ENCODE measurements around the gene CCDC134.
A peak's percentile ranks its signal among the peaks of the same experiment; 100 is the strongest.

The CCDC134 gene

DNA sequence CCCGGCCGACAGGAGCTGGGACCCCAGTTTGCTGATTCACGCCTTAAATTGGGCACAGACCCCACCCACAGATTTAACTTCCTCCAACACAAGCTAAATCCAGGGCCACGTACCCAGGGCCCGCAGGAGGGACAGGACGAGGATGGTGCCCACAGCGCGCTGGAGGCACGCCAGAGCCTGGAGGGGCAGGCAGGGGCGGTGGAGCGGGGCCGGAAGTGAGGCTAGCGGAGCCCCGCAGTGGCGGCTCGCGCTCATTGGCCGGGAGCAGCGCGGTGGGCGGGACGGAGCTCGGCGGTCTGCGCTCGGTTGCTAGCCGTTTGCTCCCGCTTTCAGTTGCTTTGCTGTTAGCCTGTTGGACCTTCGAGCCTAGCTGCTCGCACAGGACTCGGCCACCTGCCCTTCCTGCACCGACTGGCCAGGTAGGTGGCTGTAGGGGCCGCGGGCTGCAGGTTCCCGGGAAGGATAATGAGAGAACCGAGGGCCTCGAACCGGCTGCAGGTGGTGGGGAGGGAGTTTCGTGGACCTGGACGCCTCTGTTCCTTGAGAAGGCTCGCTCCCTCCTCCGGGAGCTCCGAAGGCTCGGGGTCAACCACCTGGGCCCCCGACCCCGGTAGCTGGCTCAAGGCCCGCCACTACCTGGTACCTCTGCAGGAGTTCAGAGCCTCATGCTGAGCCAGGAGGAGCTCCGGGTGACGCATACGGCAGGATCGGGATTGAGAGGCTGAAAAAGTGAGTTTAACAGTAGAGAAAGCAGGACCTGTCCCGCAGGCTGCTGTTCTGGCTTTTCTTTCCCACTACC, at the start of gene CCDC134:
TSS of gene CCDC134 (plus strand) at position 332 of the 799 bp plus-strand sequence. CDS start 8,212 bp downstream, outside the sequence.
- peak; percentile 77 to 82 (median 78) for DNase-seq (ENCODE audit: low read depth in 3 of 3, low spot score in 1 of 3)

GRCh38 chr22:41752011-41752970, 48.2 kb upstream of the CCDC134 start:
- DNase-seq (ENCODE audit: low read depth in 3 of 3, low spot score in 1 of 3), result no peak

DNA sequence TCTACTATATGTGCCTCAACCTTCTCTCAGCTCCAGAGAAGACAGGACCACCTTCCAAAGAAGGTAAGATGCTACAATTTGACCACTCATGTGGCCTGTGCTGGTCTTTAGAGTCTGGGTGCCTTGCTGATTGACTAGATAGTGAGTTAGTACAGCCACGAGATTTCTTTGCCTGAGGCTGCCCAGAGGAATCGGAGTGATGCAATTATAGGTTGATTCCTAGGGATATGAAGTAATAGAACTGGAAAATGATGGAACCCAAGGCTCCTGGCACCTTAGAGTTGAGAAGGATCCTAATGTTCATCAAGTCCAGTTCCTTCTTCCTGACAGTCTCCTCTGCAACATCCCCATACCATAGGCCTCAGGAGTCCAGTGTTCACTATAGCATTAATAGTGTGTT, 46.5 kb upstream of the CCDC134 start:
- DNase-seq (ENCODE audit: low read depth in 3 of 3, low spot score in 1 of 3), result no peak

DNA sequence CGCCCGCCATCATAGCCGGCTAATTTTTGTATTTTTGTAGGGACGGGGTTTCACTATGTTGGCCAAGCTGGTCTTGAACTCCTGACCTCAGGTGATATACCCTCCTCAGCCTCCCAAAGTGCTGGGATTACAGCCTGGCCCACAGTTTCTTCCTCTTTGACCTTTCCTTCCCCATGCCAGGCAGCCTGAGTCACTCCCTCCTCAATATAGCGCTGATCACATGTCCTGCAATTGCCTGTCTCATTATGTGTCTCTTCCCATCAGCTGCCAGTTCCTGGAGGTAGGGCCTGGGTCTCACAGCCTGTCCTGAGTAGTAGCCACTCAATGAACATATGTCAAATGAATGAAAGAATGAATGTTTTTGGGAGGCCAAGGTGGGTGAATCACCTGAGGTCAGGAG, 43.0 kb upstream of the CCDC134 start:
- DNase-seq (ENCODE audit: low read depth in 3 of 3, low spot score in 1 of 3), result no peak

- no peak for DNase-seq (ENCODE audit: low read depth in 3 of 3, low spot score in 1 of 3)
Measured at GRCh38 chr22:41758231-41758630, 42.2 kb upstream of the CCDC134 start.

DNA sequence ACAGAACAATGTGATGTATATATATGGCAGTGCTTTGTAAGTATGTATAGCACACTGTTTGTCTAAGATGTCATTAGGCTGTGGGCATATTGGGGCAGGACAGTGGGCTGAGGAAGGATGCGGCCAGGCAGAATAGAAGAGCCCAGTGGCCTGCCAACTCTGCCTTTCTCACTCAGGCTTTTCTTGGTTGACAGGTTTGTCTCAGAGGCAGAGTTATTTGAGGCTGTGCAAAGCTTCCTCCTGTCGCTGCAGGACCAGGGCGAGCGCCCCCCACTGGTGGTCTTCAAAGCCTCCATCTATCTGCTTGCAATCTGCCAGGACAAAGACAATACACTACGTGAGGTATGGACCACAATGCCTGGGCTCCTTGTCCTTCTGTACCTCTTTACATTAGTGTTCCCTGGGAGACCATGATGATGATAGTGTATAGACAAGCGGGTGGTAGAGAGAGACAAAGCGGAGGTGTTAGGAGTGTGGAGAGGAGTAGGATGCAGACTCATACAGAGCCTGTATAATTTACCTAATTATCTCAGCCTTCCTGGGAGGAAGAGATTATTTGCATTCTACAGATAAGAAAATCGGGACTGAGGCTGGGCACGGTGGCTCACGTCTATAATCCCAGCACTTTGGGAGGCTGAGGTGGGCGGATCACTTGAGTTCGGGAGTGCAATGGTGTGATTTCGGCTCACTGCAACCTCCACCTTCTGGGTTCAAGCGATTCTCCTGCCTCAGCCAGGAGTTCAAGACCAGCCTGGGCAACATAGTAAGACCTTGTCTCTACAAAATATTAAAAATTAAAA, 37.3 kb upstream of the CCDC134 start:
- no peak for DNase-seq (ENCODE audit: low read depth in 3 of 3, low spot score in 1 of 3)

DNA sequence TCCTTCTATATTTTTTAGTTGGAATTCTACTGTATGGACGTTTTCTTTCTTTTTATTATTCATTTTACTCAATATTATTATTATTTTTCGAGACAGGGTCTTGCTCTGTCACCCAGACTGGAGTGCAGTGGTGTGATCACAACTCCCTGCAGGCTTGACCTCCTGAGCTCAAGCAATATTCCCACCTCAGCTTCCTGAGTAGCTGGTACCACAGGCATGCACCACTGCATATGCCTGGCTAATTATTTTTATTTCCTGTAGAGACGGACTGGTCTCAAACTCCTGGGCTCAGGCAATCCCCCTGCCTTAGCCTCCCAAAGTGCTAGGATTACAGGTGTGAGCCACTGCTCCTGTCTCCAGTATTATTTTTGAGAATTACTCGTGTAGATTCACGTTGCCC, 34.0 kb upstream of the CCDC134 start:
- no peak for DNase-seq (ENCODE audit: low read depth in 3 of 3, low spot score in 1 of 3)

DNA sequence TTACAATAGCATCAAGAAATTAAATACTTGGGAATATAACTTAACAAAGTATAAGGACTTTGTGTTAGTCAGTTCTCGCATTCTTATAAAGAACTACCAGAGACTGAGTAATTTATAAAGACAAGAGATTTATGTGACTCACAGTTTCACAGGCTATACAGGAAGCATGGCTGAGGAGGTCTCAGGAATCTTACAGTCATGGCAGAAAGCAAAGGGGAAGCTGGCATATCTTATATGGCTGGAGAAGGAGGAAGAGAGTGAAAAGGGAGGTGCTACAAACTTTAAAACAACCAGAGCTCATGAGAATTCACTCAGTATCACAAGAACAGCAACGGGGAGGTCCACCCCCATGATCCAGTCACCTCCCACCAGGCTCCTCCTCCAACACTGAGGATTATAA, 32.0 kb upstream of the CCDC134 start:
- DNase-seq (ENCODE audit: low read depth in 3 of 3, low spot score in 1 of 3), result no peak

DNA sequence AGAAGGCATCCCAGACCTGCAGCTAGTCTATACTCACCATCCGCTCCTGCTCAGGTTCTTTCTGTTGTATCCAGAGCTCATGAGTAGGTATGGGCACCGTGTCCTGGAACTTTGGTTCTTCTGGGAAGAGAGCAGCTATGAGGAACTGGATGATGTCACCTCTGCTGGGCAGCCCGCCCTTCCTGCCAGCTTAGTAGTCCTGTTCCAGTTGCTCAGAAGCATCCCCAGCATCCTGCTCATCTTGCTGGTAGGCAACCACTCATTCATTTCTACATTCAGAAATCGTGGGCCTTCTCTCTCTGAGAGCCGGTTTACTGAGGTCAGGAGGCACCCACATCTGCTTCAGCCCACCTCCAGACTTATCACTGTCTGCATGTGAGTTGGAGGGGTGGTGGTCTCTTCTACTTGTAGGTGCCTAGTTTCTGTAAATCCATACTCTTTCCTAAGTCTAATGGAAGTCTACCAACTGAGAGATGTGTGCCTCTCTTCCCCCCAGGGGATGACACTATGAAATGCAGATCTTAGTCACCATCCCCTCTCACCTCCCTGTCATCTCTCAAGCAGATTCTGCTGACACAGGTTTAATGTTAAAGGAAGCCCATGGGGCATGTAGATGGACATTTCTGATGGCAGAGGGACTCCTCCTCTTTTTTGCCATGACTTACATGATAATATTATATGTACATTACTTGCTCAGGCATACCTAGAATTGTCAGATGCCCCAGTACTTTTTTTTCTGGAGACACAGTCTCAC, 29.6 kb upstream of the CCDC134 start:
- no peak for DNase-seq (ENCODE audit: low read depth in 3 of 3, low spot score in 1 of 3)

- DNase-seq (ENCODE audit: low read depth in 3 of 3, low spot score in 1 of 3), result no peak
Measured at GRCh38 chr22:41772198-41772597, 28.3 kb upstream of the CCDC134 start.

DNA sequence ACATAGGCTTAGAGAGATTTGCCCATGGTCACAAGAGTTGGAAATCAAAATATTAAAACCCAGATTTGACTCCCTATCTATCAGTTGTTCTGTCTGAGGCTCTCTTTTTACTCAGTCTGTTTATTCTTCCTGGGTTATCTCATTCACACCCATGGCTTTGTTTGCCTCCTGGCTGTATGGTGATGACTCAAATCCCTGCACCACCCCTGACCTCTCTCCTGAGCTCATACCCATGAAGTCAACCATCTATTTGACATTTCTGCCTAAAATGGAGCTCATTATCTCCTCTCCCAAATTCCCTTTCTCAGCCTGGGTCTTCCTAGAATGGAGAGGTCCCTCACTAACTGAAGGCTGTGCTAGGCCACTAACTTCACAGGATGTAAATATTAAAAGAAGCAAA, 27.8 kb upstream of the CCDC134 start:
- DNase-seq (ENCODE audit: low read depth in 3 of 3, low spot score in 1 of 3), result no peak

- no peak for DNase-seq (ENCODE audit: low read depth in 3 of 3, low spot score in 1 of 3)
Measured at GRCh38 chr22:41775338-41775737, 25.1 kb upstream of the CCDC134 start.

DNA sequence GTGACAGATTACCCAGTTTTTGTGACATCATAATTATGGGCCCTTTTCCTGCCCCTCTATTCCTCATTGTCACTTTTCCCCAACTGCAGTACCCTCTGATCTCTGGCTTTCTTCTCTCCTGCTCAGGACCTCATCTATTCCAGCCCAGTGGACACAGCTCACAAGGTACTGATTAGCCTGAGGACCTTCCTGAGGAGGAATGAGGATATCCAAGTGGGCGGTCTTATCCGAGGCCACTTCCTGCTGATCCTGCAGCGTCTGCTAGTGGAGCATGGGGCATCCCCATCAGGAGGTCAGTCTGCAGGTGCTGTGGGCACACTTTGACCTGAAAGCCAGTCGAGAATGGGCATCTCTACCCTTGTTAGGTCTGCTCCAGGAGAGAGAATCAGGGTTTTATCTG, 24.5 kb upstream of the CCDC134 start:
- no peak for DNase-seq (ENCODE audit: low read depth in 3 of 3, low spot score in 1 of 3)

DNA sequence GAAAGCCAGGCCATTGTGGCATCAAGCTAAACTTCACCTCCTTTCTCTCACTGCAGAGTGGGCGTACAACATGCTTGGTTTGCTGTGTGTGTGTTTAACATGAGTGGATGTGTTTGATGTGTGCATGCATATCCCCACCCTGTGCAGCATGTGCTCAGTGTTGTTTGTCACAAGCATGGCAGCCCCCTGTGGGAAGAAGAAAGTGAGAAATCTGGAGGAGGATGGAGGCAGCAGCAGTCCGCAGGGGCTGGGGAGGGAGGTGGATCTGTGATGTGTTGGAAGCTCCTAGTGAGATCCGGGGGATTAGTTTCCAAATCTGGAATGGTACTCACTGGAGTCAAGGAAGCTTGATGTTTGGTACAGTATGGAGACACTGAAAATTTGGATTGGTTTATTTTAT, 24.1 kb upstream of the CCDC134 start:
- no peak for DNase-seq (ENCODE audit: low read depth in 3 of 3, low spot score in 1 of 3)

GRCh38 chr22:41777749-41778425, 22.6 kb upstream of the CCDC134 start:
- no peak for DNase-seq (ENCODE audit: low read depth in 3 of 3, low spot score in 1 of 3)

DNA sequence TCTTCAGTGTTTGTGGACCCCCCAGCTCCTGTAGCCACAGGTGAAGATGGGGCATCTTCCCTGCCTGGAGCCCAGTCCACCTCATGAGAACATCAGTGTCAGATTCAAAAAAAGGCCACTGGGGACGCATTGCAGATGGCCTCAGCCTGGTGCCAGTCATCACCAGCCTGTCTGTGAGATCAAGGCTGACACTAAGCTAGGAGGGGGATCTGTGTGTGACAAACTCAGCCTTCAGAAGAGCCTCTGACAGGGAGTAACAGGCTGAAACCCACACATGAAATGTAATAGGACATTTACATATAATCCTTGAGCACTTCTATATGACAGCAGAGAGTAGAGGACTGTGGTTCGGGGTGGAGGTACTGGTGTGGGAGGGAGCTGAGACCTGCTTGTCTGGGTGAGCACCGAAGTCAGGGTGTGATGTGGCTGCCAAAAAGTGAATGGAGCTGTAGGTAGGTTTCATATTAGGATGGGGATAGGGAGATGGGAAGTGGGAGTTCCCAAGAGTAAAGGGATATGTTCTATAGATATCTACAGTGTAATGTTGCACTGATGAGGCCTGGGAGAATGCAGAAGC, 20.5 kb upstream of the CCDC134 start:
- peak in 1 of 3 donors; percentile 3 for DNase-seq (ENCODE audit: low read depth in 3 of 3, low spot score in 1 of 3)

DNA sequence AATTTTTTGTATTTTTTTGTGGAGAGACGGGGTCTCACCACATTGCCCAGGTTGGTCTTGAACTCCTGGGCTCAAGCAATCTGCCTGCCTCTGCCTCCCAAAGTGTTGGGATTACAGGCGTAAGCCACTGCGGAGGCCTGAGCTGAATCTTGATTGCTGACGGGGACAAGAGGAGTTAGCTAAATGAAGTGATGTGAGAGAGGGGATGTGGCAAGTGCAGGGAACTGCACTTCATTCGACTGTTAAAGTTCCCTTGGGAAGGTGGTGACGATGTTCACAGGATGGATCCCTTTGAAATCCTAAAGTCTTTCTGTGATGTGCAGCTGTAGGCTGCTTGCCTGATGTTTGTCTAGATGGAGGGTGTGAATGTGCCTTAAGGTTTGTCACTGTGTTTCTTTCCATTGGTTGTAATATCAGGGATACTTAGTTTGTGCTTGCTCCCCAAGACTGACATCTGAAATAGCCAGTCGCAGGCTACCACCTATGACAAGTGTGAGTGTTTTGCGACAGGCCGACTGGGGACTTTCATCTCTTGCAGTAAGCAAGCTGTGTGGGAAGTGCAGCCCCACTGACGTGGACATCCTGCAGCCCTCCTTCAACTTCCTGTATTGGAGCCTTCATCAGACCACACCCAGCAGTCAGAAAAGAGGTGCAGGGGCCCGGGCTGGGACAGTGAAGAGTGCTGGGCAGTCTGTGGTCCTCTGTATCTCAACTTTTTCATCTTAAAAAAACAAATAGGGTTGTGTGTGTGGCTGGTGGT, 19.6 kb upstream of the CCDC134 start:
- peak; percentile 56 to 85 (median 74) for DNase-seq (ENCODE audit: low read depth in 3 of 3, low spot score in 1 of 3)

DNA sequence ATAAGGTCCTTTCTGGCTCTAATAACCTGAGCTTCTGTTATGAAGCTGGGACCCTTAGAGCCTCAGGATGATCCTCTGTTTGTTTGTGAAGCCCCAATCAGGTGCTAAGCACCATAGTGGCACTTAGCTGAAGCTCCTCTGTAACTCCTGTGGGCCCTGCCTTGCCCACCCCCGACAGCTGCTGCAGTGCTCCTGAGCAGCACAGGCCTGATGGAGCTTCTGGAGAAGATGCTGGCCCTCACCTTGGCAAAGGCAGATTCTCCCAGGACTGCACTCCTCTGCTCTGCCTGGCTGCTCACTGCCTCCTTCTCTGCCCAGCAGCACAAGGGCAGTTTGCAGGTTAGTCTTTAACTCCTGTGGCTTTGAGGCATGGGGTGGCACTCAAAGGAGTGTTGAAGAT, 19.0 kb upstream of the CCDC134 start:
- peak in 1 of 3 donors; percentile 7 for DNase-seq (ENCODE audit: low read depth in 3 of 3, low spot score in 1 of 3)

DNA sequence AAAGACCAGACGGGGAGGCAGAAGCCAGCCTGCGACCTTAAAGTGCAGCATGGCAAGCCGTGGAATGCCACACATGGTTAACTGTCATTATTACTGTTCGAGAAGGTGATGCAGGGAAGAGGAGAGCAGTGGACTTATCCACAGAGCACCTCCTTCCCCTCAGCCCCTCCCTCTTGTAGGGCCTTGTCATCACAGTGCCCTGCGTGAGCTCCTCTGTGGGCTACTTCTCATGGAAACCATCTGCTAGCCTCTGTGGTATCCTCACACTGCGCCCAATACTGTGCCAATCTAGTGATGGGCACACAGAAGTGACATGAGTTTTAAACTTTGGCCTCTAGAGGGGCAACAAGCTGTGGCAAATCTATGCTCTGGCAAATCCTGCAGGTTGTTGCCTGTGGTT, 18.2 kb upstream of the CCDC134 start:
- no peak for DNase-seq (ENCODE audit: low read depth in 3 of 3, low spot score in 1 of 3)

Measured in stimulated activated CD4-positive, alpha-beta T cell treated with anti-CD3 and anti-CD28 coated beads, TNF-alpha, amount 100 ng/mL, for 1 hour (primary cell).